GM12892 (cell line): ENCODE measurements around the gene RHBDL3.

Source experiments
- DNase-seq: peaks from one replicate; pipeline ENCODE4 v3.0.0; 2011; ENCODE audit not compliant: insufficient read length
- FAIRE-seq: peaks from 2 replicates; lab custom pipeline; 2011; peaks lifted over from hg19 to GRCh38; lab: Jason Lieb, UNC
- POLR2A ChIP-seq: IDR thresholded peaks from 2 replicates; pipeline ENCODE4 v1.6.1; 2011; ENCODE audit warnings: low read depth, low read length, control low read depth
- POLR2AphosphoS5 ChIP-seq: IDR thresholded peaks from 2 replicates; pipeline ENCODE4 v1.6.1; 2011; ENCODE audit warnings: low read depth, low read length, control low read depth
- TAF1 ChIP-seq: IDR thresholded peaks from 2 replicates; pipeline ENCODE4 v1.6.1; 2011; ENCODE audit warnings: low read depth, mild to moderate bottlenecking, control low read depth, low read length, borderline replicate concordance

RHBDL3 gene

DNA sequence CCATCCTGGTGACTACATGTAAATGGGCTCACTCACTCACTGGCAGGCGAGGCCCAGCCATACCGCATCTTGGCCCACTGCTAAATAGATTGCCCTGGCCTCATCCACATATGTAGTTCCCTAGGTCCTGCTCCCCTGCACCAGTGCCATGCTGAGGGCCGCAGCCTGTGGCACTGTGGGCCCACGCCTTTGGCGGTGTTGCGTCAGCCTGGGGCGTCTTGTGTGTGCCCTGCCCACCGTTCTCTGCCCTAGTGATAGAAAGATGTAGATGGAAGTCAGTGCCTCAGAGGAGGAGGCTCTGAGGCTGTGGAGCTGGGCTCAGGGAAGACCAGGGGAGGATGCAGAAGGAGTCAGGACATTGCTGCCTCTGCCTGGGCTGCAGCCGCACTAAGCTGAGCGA lies 57.4 kb downstream of the RHBDL3 start:
- no peak for FAIRE-seq
- TF ChIP-seq POLR2A = no peak
- TF ChIP-seq POLR2AphosphoS5 = no peak
- no peak for TF ChIP-seq TAF1

DNA sequence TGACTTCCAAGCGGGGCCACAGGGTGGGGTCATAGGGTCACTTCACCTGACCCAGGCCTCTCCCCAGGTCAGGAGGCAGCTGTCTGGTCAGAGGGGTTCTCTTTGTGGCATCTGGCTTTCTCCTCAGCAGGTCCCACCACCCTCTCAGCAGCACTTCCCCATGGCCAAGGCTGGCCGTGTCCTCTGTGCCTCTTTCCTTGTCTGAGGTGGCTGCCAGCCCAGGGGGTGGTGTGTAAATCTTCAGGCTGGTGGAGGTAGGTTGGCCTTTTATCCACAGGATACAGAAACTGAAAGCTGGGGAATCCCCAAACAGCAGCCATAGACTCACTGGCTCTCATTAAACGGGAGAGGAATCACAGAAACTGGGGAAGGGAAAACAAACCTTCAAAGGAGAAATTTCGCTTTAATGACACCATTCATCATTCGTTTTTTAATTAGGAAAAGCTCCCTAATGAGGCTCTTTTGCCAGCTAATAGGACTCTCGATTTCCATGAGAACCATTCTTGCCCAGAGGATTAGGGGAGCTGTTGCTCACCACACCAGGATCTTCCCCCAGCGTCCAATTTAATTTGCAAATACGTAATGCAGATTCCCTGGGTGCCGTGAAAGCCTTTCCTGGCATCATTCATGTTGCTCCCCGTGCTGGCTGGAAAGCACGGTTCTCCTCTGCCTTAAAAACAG lies 58.3 kb downstream of the RHBDL3 start:
- TF ChIP-seq POLR2A = no peak
- TF ChIP-seq POLR2AphosphoS5 = no peak
- no peak for TF ChIP-seq TAF1
- peak; percentile 54 for FAIRE-seq
- no peak for DNase-seq

More for the DNA sequence above, 57.4 kb downstream of the RHBDL3 start:
- no peak for DNase-seq

DNA sequence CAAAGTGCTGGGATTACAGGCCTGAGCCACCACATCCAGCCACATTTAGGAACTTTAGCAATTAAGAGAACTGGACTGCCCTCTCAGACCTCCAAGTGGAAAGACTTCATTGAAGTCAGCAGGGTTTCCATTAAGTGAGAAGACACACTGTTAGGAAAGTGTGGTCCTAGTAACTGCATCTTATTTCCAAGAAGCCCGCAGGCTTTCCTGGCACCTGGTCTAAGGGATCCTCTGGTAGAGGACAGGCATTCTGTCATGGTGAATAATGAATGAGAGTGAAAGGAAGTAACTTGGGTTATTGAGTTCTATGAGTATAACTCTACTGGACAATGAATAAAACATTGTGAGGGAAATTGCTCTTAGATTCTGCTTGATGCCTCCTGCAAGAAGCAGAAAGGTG lies 62.3 kb downstream of the RHBDL3 start:
- TF ChIP-seq POLR2A = no peak
- no peak for TF ChIP-seq POLR2AphosphoS5
- TF ChIP-seq TAF1 = no peak
- no peak for DNase-seq
- no peak for FAIRE-seq

DNA sequence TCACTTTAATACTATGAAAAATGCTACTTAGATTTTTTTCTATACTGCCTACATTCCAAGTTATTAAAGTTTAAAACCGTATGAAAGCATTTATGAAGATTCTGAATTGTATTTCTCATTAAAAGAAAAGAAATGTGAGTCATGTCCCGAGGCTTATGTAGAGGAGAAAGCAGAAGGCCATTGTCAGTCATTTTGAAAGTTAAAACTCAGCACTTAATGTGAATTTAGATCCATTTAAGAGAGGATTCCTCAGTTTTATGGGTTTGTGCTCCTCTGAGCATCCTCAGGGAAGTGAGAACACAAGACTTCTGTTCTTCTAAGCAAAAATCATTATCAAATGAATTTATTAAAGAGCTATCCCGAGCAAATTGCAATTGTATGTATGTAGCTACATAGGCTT lies 64.5 kb downstream of the RHBDL3 start:
- DNase-seq (no peak), FAIRE-seq (no peak)
- TF ChIP-seq POLR2A (no peak), POLR2AphosphoS5 (no peak), TAF1 (no peak)

DNA sequence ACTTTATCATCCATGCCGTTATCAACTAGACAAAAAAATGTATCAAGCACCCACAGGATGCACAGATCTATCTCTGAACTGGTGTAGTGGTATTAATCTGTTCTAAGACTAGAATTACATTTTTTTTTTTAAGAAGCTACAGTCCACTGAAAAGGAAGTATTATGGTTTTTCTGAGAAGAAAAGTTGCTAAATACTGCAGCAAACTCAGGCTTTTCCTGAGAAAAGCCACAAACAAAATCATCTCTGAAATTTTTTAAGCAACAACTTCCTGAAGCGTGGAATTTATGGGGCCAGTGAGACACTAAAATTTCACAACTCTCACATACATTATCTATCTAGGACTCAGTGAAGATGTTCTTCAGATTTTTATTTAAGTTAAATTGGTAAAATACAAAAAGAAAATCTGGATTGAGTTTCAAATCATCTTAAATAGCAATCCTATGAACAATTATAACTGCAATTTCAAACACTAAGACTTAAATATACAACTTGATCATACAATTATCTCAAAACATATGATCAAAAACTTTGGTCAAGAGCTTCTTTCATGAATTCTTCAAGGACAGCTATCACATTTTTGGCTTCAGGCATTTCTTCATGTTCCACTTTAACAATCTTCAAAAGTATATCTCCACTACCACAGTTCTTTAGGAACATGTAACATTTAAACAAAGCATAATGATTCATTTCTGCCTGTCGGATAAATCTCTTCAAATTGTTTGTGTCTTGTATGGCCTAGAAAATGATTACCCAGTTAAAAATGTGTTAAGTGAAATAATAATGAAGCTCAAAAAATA lies 65.8 kb downstream of the RHBDL3 start:
- no peak for FAIRE-seq
- no peak for DNase-seq
- TF ChIP-seq POLR2AphosphoS5 = no peak
- no peak for TF ChIP-seq POLR2A
- TF ChIP-seq TAF1 = no peak

DNA sequence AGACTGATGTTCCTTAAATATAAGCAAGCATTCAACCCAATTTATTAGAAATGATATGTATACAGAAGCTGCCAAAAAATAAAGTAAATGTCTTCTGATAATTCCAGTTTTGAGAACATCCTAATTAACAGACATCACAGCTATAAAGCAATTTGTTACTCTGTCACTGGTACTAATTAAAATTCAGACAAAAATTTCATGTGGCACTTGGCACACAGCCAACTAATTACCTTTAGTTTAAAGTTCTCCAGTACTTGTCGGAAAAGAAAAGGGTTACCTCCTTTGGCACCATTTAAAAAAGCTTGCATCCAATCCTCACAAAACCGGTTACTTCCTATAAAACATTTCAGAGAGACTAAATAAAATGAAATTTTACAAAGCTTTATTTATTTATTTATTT lies 67.6 kb downstream of the RHBDL3 start:
- FAIRE-seq = no peak
- TF ChIP-seq TAF1 (no peak), POLR2AphosphoS5 (no peak), POLR2A (no peak)
- DNase-seq = no peak

DNA sequence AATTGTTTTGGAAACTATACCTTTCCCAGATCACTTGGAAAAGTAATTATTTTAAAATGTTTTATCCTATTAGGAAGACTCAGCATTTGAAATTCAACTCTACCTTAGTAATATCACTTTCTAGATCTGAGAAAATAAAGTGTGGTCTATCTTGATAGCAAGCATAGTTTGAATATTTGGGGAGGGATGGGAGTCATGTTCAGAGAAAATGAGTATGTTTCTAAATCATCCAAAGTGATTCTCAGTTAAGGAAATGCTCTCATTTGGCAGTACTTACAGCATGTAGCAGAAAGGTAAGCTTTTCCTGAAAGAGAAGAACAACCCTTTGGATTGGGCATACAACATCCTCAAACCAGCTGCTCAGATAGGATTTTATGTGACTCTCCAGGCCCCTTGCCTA lies 69.4 kb downstream of the RHBDL3 start:
- TF ChIP-seq TAF1 = no peak
- no peak for TF ChIP-seq POLR2AphosphoS5
- TF ChIP-seq POLR2A = no peak
- no peak for FAIRE-seq
- DNase-seq = no peak

DNA sequence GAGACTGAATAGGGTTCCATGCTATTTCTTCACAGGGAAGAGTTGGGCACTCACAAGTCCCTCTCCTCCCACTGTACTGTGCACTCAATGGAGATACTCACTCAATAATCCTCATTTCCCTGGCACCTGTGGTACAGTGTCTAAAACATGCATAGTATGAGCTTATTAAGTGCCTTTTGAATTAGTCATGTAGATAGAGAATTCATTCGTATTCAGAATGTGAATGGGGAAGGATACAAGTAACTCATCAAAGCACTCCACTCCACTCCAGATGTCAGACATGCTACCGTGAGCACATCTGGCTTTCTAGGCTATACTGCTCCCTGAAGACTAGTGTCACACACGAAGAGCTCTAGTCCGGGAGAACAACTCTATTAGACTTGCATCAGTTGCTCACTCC lies 70.1 kb downstream of the RHBDL3 start:
- DNase-seq (no peak), FAIRE-seq (no peak)
- no peak for TF ChIP-seq TAF1

DNA sequence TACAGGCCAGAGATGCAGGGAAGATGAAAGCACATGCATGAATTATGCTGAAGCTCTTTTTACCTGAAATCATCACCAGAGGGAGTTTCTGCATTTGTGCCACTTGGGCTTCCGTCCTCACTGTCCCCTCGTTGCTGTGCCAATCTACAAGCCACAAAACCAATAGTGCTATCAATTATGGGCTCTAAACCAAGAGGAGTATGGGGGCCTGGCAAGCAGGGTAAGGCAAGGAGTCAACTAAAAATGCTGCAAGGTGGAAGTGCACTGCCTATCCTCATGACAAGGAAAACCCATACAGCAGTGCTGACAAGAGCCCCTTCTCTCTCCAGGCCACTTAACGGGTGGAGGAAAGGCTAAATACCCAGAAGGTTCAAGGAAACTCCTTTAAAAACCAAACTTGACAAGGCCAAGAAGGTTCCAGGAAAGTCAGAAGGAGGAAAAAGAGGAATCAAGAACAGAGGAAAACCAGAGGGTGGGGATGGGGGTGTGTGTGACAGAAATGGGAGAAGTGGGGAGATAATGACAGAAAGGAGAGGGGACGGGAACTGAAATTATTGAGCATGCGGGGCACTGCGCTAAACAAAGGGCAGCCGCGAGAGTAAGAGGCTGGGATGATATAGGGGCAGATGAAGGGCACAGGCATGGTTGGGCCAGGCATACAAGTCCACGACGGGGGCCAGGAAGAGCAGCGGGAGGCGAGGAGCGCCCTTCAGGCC lies 75.7 kb downstream of the RHBDL3 start:
- no peak for TF ChIP-seq TAF1
- TF ChIP-seq POLR2A = no peak
- no peak for TF ChIP-seq POLR2AphosphoS5
- no peak for DNase-seq
- FAIRE-seq = peak; percentile 48

DNA sequence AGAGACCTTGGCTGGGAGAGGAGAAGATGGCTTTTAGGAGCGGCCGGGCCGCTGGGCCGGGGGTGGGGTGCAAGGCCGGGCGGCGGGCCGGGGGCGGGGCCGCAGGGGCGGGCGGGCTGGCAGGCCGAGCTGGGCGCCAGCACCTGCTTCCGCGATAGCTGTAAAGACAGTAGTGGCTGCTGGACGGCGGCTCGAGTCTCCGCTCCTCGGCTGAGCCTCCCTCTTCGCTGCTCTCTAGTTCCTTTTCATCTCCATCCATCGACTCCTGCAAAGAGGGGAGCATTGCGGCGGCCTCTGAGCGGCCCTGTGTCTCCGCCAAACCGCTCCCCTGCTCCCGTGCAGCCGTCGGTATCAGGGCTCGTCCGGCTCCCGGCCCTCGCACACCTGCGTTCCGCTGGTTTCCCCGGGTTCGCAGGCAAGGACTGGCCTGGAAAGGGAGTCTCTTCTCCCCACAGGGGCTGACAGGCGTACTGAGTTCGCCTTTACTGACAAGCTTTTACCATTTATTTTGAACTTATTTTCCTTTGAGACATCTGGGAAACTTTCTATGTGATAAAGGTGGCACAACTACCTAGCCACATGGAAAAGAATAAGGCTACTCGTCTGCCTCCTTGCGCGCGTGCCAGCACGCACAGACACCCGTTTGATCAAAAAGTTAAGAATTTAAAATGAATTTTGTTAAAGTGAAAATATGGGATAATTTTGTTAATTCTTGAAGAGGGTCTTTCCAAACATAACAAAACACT lies 76.4 kb downstream of the RHBDL3 start, which contains the start of gene C17orf75:
TSS of gene C17orf75 (minus strand) at position 317 of the 746 bp plus-strand sequence. CDS start at position 283, 34 bp downstream.
- FAIRE-seq (peak; percentile 75), DNase-seq (peak; percentile 61)
- TF ChIP-seq POLR2AphosphoS5 (peak; percentile 82), POLR2A (peak; percentile 79), TAF1 (peak; percentile 90)

DNA sequence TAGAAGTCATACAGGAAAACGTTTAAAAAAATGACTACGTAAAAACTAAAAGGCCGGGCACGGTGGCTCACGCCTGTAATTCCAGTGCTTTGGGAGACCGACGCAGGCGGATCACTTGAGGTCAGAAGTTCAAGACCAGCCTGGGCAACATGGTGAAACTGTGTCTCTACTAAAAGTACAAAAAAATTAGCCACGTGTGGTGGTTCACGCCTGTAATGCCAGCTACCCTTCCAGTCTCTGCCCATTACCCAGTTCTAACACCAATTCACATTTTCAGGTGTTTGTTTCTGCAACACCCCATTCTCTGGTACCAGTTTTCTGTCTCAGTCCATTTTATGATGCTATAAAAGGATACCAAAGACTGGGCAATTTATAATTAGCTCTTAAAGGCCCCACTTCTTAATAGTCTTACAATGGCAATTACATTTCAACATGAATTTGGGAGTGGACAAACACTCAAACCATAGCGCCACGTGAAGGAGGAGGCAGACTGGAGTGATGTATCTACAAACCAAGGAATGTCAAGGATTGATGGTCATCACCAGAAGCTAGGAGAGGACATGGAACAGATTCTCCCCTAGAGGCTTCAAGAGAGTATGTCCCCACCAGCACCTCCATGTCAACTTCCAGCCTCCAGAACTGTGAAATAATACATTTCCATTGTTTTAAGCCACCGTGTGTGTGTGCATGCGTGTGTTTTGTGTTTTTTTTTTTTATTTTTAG lies 77.1 kb downstream of the RHBDL3 start:
- no peak for DNase-seq
- no peak for TF ChIP-seq TAF1
- no peak for TF ChIP-seq POLR2A
- no peak for TF ChIP-seq POLR2AphosphoS5
- FAIRE-seq = no peak
